PFSK-1 (cell line): ENCODE measurements around the gene NDOR1.

ENCODE experiments used
- FOXP2 ChIP-seq: optimal IDR thresholded peaks from 2 replicates; pipeline ENCODE3; 2011; ENCODE audit warnings: borderline replicate concordance, control low read depth, inconsistent platforms; ENCODE audit not compliant: insufficient read depth; ENCODE audit errors: extremely low read length, extremely low read depth
- POLR2AphosphoS5 ChIP-seq: IDR thresholded peaks from 2 replicates; pipeline ENCODE4 v1.6.1; 2012; ENCODE audit warnings: low read depth, mild to moderate bottlenecking, control low read depth, low read length, moderate library complexity
- SIN3A ChIP-seq: IDR thresholded peaks from 2 replicates; pipeline ENCODE4 v1.6.1; 2012; ENCODE audit warnings: mild to moderate bottlenecking, low read length, moderate library complexity, borderline replicate concordance; ENCODE audit not compliant: insufficient read depth
- TAF1 ChIP-seq: IDR thresholded peaks from 2 replicates; pipeline ENCODE4 v1.6.1; 2012; ENCODE audit warnings: low read length, control low read depth, borderline replicate concordance; ENCODE audit not compliant: insufficient read depth
- TF ChIP-seq, protein P1 (sequence below), 2 experiments: IDR thresholded peaks; 2 replicates each; pipeline versions ENCODE4 v1.6.1 to v1.8.0; 2011 to 2012; ENCODE audit warnings: low read depth in 2 of 2, low read length in 2 of 2, control low read depth in 1 of 2, inconsistent platforms in 1 of 2, mild to moderate bottlenecking in 1 of 2, moderate library complexity in 1 of 2; ENCODE audit not compliant: insufficient read depth in 1 of 2

Gene NDOR1

DNA sequence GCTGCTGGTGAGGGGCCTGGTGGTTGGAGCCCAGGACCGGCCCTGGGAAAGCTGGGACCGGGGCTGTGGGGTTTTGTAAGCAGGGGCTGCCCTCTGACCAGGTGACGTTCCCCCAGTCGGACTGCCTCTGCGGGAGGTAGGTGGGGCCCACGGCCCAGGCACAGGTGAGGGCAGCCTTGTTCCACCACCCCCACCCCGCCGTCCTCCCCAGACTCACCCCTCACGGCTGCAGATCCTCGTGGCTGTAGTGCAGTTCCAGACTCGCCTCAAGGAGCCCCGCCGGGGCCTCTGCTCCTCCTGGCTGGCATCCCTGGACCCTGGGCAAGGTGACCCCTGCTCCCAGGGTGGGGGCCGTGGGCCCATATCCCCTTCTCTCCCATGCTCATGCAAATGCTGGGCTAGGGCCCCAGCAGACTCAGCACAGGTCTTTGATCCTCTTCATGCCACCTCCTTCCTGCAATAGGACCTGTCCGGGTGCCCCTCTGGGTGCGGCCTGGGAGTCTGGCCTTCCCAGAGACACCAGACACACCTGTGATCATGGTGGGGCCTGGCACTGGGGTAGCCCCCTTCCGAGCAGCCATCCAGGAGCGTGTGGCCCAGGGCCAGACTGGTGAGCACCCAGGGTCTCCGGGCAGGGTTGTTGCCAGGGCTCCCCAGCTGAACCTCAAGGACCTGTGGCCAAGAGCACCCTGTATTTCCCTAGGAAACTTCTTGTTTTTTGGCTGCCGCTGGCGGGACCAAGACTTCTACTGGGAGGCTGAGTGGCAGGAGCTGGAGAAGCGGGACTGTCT is 9.9 kb downstream of the NDOR1 start:
- TF ChIP-seq TAF1 (no peak), FOXP2 (no peak), SIN3A (no peak), POLR2AphosphoS5 (no peak)
- TF ChIP-seq, protein P1, sequence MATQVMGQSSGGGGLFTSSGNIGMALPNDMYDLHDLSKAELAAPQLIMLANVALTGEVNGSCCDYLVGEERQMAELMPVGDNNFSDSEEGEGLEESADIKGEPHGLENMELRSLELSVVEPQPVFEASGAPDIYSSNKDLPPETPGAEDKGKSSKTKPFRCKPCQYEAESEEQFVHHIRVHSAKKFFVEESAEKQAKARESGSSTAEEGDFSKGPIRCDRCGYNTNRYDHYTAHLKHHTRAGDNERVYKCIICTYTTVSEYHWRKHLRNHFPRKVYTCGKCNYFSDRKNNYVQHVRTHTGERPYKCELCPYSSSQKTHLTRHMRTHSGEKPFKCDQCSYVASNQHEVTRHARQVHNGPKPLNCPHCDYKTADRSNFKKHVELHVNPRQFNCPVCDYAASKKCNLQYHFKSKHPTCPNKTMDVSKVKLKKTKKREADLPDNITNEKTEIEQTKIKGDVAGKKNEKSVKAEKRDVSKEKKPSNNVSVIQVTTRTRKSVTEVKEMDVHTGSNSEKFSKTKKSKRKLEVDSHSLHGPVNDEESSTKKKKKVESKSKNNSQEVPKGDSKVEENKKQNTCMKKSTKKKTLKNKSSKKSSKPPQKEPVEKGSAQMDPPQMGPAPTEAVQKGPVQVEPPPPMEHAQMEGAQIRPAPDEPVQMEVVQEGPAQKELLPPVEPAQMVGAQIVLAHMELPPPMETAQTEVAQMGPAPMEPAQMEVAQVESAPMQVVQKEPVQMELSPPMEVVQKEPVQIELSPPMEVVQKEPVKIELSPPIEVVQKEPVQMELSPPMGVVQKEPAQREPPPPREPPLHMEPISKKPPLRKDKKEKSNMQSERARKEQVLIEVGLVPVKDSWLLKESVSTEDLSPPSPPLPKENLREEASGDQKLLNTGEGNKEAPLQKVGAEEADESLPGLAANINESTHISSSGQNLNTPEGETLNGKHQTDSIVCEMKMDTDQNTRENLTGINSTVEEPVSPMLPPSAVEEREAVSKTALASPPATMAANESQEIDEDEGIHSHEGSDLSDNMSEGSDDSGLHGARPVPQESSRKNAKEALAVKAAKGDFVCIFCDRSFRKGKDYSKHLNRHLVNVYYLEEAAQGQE (IDR thresholded peaks at IDR 0.05; ENCODE audit: insufficient read depth in 1 of 2, low read depth in 2 of 2, low read length in 2 of 2) = no peak

DNA sequence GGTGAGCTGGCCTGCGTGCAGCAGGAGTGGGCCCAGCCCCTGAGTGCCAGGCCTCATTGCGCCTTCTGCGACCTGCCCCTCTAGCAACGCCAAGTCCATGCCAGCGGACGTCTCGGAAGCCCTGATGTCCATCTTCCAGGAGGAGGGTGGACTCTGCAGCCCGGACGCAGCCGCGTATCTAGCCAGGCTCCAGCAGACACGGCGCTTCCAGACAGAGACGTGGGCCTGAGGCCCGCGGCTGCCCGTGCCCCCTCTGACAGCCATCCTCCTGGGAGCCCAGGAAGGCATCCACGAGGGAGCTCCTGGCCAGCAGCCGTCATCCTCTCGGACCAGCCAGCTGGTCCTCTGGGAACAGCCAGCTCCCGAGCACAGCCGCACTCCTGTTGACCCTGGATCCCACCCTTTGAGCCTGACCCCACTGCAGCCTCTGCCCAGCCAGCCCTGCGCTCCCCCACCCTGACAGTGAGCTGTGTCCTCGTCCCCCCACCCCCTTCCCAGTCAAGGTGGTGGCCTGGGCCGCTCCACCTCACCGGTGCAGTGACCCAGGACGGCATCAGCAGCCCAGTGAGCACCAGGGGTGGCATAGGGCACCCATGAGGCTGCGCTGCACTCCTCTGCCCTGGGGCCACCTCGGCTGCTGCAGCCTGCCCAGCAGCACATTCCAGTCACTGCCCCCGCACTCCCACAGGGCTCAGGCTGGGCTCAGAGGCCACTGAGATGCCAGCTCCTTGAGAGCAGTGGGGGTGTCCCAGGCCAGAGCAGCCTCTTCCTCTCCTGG is 10.9 kb downstream of the NDOR1 start:
- TF ChIP-seq POLR2AphosphoS5 = no peak

DNA sequence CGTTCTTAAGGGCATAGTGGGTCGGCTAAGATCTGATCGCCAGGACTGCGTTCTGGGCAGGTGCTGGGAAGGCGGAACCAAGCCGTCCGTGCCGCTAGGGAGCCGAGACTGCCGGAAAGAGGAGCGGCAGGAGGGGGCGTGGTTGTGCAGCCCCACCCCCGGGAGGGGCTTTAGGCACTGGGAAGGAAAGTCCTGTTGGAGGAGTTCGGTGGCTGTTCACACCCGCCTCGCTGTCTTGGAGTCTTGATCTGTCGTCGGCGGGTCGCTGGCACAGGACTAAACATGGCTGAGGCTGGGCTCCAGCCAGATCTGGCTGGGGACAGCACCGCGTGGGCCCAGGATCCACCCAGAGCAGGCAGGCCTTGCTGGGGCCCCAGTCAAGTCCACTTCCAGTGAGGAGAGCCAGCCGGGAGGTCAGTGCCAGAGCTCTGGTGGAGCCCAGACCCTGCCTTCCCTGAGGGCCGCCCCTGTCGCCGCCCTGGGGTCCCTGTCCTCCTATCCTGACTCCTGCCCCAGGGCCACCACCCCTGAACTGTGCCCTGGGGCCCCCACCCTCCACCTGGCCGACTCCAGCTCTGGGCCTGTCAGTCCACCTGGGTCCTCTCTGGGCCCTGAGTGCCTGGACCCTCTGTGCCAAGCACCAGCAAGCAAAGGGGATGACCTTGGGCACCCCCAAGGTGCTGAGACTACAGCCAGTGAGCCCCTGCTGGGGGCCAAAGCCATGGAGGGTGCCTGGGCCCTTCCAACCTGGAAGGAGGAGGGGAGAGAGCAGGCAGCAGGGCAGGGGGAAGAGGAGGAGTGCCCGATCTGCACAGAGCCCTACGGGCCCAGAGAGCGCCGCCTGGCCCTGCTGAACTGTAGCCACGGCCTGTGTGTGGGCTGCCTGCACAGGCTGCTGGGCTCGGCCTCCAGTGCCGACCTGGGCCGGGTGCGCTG is 12.0 kb downstream of the NDOR1 start:
- TF ChIP-seq POLR2AphosphoS5 (peak; percentile 86), TAF1 (0 out of 2 replicates have a peak, but pooled peaks have one; percentile 45), SIN3A (no peak), FOXP2 (no peak)
- TF ChIP-seq, protein P1 (IDR thresholded peaks at IDR 0.05; ENCODE audit: insufficient read depth in 1 of 2, low read depth in 2 of 2, low read length in 2 of 2) = no peak

DNA sequence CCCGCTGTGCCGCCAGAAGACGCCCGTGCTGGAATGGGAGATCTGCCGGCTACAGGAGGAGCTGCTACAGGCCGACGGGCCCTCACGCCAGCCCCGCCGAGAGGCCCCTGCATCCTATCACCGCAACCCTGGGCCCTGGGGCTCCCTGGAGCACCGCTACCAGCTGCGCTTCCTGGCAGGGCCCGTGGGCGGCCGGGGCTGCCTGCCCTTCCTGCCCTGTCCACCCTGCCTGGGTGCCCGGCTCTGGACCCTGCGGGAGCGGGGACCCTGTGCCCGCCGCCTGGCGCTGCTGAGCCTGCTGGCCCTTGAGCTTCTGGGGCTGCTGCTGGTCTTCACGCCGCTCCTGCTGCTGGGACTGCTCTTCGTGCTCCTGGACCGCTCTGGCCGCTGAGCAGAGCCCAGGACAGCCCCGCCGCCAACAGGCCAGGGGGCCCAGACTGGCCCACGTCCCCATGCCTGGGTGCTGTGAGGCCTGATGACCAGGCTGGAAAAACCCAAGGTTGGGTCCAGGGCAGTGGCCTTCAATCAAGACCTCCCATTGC is 12.8 kb downstream of the NDOR1 start:
- TF ChIP-seq, protein P1 (IDR thresholded peaks at IDR 0.05; ENCODE audit: insufficient read depth in 1 of 2, low read depth in 2 of 2, low read length in 2 of 2) = no peak
- TF ChIP-seq TAF1 (no peak), FOXP2 (no peak), POLR2AphosphoS5 (no peak), SIN3A (no peak)
